ENCODE measurements around the gene GPR55. TPM values are rescaled to one million over a fixed set of nuclear protein-coding genes. Genes with fewer than 3 reads are reported as not detected.

Gene GPR55
- total RNA-seq, 1 experiment from 2014 or later, result not detected

DNA sequence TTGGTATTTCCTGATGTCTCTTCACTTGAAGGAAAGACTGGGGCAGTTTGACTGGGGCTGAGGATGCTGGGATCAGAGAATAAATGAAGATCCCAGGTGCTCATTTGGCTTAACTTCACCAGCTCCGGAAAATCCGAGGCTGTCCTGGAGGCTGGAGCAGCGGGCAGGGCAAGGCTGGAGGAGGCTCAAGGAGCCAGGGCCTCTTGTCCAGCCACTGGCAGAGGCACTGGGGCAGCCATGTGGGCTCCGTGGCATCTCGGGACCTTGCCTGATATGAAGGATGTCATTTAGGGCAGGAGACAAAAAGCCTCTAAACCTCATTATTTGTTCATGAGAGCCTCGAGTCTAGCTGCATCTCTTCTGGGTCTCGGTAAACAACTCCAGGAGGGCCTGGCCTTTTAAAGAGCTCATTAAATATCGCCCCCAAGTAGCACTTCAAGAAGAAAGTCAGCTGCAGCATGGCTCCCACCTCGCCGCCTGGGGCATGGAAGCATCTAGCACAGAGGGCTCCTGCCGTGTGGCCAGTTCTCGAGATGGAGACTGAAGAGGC, 13.5 kb upstream of the GPR55 start:
- H3K27ac Mint-ChIP-seq, result no peak overlapping the region
- no peak overlapping the region for H2BK15ac ChIP-seq (ENCODE audit: low read depth, low read length)
- no peak overlapping the region for H2AK5ac ChIP-seq (ENCODE audit: insufficient read length, low read length)
- TF ChIP-seq, protein P1, sequence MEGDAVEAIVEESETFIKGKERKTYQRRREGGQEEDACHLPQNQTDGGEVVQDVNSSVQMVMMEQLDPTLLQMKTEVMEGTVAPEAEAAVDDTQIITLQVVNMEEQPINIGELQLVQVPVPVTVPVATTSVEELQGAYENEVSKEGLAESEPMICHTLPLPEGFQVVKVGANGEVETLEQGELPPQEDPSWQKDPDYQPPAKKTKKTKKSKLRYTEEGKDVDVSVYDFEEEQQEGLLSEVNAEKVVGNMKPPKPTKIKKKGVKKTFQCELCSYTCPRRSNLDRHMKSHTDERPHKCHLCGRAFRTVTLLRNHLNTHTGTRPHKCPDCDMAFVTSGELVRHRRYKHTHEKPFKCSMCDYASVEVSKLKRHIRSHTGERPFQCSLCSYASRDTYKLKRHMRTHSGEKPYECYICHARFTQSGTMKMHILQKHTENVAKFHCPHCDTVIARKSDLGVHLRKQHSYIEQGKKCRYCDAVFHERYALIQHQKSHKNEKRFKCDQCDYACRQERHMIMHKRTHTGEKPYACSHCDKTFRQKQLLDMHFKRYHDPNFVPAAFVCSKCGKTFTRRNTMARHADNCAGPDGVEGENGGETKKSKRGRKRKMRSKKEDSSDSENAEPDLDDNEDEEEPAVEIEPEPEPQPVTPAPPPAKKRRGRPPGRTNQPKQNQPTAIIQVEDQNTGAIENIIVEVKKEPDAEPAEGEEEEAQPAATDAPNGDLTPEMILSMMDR (conservative IDR thresholded peaks at IDR 0.05), result no peak
- H4K91ac ChIP-seq (ENCODE audit: insufficient read length, low read depth, low read length), result no peak overlapping the region
- no peak overlapping the region for H3K4me3 Mint-ChIP-seq
- no peak overlapping the region for H3K4ac ChIP-seq (ENCODE audit: low read depth, low read length)
- no peak overlapping the region for H2BK12ac ChIP-seq (ENCODE audit: insufficient read length, low read depth, low read length)
- H4K8ac ChIP-seq (replicated peaks; ENCODE audit: insufficient read length, low read depth, low read length), result no peak overlapping the region
- WGBS (ENCODE audit: extremely low coverage, insufficient read length, low lambda C conversion rate), result no CpG with 5 or more reads among the region's 12 CpGs
- peaks cover 2% of the 10 kb centered on the region for H3K27me3 Mint-ChIP-seq (ENCODE audit: low read depth)
- H3K4me1 Mint-ChIP-seq, result peaks cover 7 to 13% of the 10 kb centered on the region in 2 experiments
- no peak overlapping the region for H3K23ac ChIP-seq (ENCODE audit: insufficient read length, low read depth, low read length)
- H3K56ac ChIP-seq (ENCODE audit: insufficient read length, low read depth, low read length), result no peak overlapping the region
- no peak overlapping the region for H3K4me2 ChIP-seq (ENCODE audit: insufficient read depth, insufficient read length, low read length)
- H3K14ac ChIP-seq (ENCODE audit: insufficient read depth, low read length), result no peak overlapping the region
- no peak overlapping the region for H3K18ac ChIP-seq (ENCODE audit: insufficient read length, low read depth, low read length)
- no peak overlapping the region for H3T11ph ChIP-seq (ENCODE audit: low read length)
- no peak overlapping the region for H3K9ac ChIP-seq (ENCODE audit: extremely low read depth, insufficient read length, low read length)
- no peaks in the 10 kb centered on the region for H4K20me1 ChIP-seq (ENCODE audit: control insufficient read depth, insufficient read depth, insufficient read length)
- no peaks in the 10 kb centered on the region for H3K79me2 ChIP-seq (ENCODE audit: insufficient read depth, low read length)
- no peak overlapping the region for H4K5ac ChIP-seq (ENCODE audit: insufficient read length, low read depth, low read length)
- H3K4me1 ChIP-seq (ENCODE audit: insufficient read depth, low read length), result no peaks in the 10 kb centered on the region
- H3K9me3 ChIP-seq (ENCODE audit: control insufficient read depth, low read depth, low read length), result no peaks in the 10 kb centered on the region
- no peak overlapping the region for H2AFZ ChIP-seq (ENCODE audit: low read length)
- H3K79me1 ChIP-seq (ENCODE audit: insufficient read depth, low read depth, low read length, poor library complexity, severe bottlenecking), result no peaks in the 10 kb centered on the region
- peaks cover 18 to 27% of the 10 kb centered on the region in 2 experiments for H3K9me3 Mint-ChIP-seq
- no peak overlapping the region for H2BK20ac ChIP-seq (ENCODE audit: low read depth, low read length, poor library complexity, severe bottlenecking)
- H3K27ac ChIP-seq (ENCODE audit: insufficient read length, low read depth, low read length), result no peak overlapping the region
- DNase-seq, result peak; percentile 18
- no peak overlapping the region for H2BK120ac ChIP-seq (ENCODE audit: low read depth, low read length, poor library complexity, severe bottlenecking)
- H3K23me2 ChIP-seq (ENCODE audit: insufficient read length, low read depth, low read length, poor library complexity, severe bottlenecking), result no peaks in the 10 kb centered on the region
- peaks cover 4 to 14% (median 6%) of the 10 kb centered on the region in 3 experiments; a peak in 5 of 7 replicates for H3K36me3 Mint-ChIP-seq (ENCODE audit: insufficient read depth in 1 of 3, low read depth in 3 of 3)
- no peak overlapping the region for H2BK5ac ChIP-seq (ENCODE audit: insufficient read length, low read length)
- H3K27me3 ChIP-seq (ENCODE audit: insufficient read depth, low read length), result no peaks in the 10 kb centered on the region
